Posterior cingulate gyrus (tissue), 11 donors: ENCODE results near the gene SYK.
"Not testable (repeated sequence)": the region's sequence is repeated elsewhere in the genome, so short reads cannot be mapped to it uniquely, and the experiment has no call there.

Experiments used
- DNase-seq, 10 donors: peaks; one replicate each; pipeline versions ENCODE4 v3.0.0 to v3.0.0-alpha.2; 2020 to 2021; ENCODE audit warnings: mixed read lengths in 3 of 10
- intact Hi-C: fragments of 100-400 bp; cut with DNase I; formaldehyde crosslinking; loops from one replicate; pipeline ENCODE4 v1.15.1; 2023

SYK gene

DNA sequence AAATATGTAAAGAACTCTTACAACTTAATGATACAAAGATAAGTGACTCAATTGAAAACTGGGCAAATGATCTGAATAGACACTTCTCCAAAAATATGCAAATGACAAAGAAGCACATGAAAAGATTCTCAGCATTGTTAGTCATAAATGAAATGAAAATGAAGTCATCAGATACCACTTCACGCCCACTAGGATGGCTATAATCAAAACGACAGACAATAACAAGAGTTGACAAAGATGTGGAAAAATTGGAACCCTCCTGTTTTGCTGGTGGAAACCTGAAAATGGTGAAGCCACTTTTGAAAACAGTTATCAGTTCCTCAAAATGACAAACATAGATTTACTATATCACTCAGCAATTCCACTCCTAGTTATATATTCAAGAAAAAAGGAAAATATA, 7.9 kb upstream of the SYK start:
- DNase-seq = no peak
- intact Hi-C loops = no loop called here

DNA sequence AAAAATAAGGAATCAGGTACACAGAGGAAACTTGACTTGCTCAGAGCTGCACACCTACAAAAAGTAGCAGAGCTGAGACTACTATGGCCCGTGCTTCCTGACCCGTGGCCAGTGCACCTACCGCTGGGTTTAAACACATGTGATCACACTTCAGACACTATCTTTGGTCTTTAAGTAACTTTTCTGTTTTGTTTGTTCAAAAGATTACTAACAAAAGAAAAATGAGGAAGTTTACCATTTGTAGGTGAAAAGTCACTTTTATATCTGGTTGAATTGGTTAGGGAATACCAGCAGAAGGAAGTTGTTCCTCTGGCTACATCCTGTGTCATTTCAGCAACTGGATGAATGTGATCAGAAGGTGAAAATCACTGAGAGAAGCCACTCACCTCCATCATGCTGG, 6.5 kb upstream of the SYK start:
- DNase-seq = no peak
- intact Hi-C loops = no loop called here

DNA sequence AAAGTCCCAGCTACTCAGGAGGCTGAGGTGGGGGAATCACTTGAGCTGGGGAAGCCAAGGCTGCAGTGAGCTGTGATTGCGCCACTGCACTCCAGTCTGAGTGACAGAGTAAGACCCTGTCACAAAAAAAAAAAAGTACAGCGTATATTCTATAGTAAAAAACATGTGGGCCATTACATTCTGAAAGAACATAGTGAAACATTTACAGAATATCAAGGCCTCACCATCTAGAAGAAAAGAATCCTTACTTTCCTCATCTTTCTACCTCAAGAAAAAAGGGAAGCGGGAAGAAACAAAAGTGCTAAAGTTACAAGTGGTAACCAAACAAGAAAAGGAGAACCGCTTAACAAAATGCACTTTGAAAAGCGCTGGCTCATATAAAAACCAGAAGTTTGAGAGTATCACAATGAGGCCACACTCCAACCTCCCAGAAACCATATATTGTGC, 5.7 kb upstream of the SYK start:
- intact Hi-C loops = no loop called here
- DNase-seq = no peak

DNA sequence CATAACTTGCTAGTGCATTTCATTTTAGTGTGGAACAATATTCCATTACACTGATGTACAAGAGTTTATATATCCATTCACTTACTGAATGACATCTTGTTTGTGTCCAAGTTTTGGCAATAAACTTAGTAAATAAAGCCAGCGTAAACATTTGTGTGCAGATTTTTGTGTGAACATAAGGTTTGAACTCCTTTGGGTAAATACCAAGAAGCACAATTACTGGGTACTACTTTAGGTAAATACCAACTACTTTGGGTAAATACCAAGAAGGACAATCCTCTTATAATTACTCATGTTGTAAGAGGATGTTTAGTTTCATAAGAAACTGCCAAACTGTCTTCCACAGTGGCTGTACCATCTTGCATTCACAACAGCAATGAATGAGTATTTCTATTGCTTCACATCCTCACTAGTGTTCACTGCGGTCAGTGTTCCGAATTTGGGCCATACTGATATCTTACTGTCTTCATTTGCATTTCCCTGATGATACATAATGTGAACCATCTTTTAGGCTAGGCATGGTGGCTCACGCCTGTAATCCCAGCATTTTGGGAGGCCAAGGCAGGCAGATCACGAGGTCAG, 2.3 kb upstream of the SYK start:
- no peak for DNase-seq
- intact Hi-C loops = no loop called here

DNA sequence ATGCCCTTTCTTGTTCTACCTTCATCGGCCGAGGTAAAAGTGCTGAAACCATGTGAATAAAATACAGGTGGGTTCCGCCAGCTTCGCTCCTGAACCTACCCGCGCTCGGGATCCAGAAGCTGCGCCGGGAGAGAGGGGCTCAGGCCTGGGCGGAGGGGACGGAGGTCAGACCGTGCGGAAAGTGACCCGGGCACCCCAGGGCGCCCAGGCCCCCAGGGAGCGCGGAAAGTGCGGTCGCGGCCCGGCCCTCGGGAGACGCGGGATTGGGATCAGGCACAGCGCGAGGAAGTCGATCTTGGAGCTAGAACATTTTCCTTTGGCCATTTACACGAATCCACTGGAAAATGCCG, 329 bp downstream of the SYK start:
- intact Hi-C loops = no loop called here
- peak in 2 of 10 donors; percentile 42 to 71 for DNase-seq

DNA sequence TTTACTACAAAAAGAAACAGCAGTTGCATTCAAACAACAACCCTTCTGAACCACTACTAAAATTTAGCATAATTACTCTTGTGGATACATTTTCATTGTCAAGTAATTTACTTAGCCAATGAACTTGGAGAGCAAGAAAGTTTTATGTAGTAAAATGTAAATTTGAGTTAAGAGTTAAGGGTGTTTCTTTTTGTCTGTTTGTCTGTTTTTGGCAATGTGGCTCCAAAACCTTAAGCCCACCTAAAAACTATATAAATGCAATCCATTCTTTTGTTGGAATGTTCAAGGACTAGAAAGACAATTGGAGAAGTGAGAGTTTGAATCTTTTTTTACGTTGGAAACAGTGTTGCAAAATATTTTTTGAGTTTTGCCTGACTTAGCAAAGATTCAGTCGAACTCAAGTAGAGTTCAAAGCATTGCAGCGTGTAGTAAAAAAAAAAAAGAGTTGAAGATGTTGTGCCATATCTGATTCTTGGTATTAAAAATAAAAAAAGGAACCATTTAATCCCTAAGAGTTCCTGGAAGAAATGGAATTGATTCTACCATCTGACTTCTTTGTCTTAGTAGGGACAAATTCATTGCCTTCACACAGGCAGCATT, 867 bp downstream of the SYK start:
- DNase-seq = no peak
- intact Hi-C loops = no loop called here

DNA sequence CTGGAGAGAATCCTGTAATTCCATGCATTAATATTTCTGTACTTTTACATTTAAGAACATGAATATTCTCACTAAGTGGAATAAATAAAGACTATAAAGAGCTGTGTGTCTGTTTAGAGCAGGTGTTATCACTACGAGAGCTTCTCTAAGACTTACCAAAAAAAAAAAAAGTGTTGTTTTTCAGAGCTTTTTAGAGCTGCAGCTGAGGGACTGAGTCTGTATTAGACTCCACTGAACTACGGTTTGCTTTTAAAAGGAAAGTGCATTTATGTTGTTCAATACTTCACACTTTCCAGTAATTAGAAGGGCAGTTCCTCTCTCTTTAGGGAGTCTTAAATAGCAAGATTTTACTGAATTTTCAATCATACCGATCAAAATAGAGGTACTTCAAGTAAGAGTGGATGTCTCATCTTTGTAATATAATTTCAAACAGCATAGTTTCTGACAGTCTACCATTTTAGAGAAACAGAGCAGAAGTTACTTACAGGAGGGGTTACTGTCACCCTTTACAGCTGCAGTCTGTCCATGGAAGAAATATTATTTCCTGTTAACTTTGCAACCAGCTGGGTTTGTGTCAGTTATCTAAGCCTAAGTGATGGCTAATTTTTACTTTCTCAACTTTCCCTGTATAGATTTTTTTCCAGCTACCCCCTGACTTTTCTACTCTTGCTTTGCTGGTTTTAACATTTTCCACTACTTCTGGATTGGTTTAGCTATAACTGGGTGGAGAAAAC, 2.4 kb downstream of the SYK start:
- intact Hi-C loops = no loop called here
- DNase-seq = no peak

DNA sequence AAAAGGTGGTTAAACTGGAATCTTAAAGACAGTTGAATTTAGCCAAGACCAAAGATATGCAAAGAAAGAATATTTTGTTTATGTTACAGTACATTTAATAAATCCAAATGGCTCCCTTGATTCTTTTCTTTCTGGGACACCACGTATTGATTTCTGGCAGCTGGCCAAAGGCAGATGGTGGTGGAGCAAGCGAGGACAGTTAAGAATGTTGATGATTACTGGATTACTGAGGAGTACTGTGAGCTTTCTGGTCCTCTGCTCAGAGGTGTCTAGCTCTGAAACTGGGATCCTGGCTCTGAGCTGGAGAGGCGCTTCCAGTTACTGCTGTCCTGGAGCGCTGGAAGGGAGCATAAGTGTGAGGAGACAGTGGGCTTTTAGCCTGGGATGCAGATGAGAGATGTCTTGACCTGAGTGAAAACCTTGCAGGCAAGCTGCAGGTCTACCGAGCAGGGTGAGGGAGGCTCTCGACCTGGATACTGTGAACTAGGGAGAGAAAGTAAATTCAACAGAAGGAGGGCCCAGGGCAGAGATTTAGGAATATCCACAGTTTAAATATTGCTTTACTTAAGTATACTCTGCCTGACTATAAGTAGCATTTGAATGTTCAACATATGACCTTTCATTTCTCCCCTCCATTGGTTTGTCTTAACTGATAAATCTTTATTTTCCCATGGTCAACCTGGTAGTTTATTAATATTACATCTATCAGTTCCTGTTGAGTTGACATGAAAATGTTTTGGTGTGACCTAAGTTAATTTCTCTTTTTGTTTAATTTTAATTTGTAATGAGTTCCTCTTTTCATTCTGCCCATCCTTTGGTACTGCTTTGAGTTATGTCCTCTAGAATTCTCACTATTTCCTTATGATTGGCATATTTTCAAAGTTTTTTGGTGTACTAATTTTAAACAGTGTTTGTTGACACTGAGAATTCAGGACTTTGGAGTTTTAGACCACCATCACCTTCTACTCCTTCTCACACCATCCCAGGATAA, 3.7 kb downstream of the SYK start:
- no peak for DNase-seq
- intact Hi-C loops = no loop called here

DNA sequence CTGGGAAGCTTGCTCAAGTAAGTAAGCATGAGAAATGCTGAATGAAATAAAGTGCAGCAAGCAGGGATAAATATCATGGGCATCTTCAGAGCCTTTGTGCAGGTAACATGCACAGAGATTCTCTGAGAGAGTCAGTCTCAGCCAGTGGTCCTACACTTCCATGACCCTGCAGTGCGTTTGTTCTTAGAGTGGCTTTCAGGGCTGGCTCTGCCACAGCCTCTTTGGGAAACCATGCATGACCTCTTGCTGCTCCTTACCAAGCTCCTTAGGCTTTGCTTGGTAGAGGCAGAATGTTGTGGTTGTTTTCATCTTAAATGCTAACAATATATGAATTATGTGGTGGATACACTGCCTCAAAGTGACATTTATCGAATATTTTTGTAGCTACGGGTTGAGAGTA, 5.4 kb downstream of the SYK start:
- no peak for DNase-seq
- intact Hi-C loops = no loop called here

DNA sequence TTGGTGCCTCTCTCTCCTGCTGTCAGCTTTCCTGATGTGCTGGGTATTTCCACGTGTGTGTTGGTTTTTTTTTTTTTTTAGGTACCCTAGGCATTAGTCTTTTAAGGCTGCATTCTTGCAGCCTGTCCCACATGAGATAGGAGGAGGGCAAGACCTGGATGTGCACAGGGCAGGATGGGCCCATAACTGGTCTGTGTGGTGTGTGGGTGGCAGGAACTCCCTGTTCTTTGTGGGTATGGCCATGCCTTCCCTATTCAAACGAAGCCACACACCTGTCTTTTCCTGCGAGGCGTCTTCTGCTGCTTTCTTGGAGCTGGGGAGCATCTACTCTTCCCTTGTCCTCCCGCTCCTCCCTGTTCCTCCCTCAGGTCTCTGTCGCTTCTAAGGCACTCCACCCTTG, 6.8 kb downstream of the SYK start:
- intact Hi-C loops = no loop called here
- DNase-seq = no peak

DNA sequence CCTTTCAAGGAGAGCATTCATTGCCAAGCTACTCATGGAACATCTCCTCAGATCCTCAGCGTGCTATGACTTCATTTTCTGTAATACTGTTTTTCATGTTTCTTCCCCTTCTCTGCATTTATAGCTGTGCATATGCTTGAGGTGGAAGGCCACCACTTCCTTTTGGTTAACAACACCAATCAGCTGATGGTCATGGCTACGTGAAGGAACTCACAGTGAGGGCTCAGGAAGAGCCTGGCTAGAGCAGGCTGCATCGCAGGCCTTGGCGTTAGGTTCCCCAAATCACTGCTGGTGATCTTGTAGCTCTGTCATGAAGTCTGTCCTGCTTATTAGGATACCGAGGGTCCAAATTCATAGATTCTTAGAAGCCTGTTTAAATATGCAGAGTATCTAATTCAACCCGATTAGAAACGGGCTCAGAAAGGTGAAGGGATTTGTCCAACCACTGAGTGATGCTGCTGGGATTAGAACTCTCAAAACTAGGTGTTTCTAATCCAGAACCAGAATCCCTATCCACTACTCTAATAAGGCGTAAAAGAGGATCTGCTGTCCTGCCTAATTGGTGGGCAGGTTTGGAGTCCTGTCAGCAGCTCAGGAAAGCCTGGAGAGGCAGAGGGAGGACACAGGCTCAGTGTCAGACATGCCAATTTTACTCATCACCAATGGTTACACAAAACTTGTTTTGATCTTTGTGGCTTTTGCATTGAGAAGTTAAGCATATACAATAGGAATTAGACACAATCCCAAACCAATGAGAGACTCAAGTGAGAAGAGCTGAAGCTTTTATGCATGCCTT, 7.5 kb downstream of the SYK start:
- intact Hi-C loops = no loop called here
- no peak for DNase-seq

DNA sequence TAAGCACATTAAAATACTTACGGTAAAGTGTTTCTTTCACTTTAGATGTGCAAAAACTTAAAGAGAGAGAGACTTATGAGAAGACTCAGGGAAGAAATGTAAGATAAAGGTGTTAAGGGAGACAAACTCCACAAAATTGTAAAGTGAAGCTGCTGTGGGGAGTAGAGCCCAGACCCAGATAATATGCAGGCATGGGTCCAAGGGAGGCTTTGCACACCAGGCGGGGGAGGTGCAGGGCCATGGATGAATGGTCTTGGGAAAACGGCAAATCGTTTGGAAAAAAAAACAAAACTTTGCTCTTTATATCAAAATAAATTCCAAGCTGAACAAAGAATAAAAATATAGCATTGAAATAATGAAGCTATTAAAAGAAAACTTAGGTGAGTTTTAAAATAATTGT, 9.1 kb downstream of the SYK start:
- no peak for DNase-seq
- intact Hi-C loops = no loop called here

DNA sequence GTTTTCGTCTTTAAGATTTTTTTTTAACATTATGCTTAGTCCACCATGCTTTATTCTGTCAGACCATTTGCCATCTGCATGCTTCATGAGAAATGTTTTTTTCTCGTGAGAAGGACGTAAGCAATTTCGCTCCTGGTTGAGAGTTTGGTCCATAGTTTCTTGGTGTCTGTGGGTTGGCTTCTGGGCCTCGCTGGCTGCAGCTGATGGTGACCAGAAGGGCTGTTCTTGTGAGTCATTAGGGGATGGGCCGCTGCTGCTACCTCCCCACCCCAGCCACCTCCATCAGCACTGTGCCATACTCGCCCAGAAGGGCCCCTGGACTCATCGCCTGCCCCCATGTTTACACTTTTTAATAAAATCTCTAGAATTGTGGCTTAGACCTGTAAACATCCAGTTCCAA, 11.4 kb downstream of the SYK start:
- intact Hi-C loops = no loop called here
- DNase-seq = no peak

DNA sequence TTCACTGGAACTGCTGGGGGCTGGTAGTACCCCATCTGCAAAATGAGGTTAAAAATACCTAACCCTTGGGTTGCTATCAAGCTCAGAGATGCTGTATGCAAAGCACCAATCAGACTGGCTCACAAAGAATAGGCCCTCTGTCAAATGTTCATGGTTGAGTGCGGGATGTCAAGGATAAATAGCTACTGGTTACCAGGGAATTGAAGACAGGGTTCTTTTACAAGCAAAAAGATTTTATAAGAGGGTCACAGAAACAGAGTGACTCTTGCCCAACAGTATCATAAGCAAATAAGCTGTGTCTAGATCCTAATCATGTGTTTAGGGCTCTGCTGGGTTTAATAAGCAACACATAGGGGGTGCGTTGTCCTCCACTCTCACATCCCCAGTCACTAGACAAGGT, 11.9 kb downstream of the SYK start:
- no peak for DNase-seq
- intact Hi-C loops = no loop called here

DNA sequence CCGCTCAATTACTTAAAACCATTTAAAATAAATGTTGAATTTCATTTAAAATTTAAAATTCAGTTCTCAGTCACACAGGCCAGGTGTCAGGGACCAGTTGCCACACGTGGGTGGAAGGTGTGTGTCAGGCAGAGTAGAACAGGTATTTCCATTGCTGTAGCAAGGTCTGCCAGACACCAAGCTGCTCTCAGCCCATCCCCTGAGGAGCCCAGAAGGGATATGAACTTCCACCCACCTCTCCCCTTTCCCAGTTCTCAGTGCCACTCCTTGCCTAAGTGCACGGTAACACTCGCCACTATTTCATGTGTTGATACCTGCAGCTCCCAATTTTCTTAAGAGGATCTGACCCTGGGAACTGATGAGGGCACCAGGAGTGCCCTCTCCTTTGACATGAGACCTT, 12.7 kb downstream of the SYK start:
- intact Hi-C loops = no loop called here
- DNase-seq = no peak

DNA sequence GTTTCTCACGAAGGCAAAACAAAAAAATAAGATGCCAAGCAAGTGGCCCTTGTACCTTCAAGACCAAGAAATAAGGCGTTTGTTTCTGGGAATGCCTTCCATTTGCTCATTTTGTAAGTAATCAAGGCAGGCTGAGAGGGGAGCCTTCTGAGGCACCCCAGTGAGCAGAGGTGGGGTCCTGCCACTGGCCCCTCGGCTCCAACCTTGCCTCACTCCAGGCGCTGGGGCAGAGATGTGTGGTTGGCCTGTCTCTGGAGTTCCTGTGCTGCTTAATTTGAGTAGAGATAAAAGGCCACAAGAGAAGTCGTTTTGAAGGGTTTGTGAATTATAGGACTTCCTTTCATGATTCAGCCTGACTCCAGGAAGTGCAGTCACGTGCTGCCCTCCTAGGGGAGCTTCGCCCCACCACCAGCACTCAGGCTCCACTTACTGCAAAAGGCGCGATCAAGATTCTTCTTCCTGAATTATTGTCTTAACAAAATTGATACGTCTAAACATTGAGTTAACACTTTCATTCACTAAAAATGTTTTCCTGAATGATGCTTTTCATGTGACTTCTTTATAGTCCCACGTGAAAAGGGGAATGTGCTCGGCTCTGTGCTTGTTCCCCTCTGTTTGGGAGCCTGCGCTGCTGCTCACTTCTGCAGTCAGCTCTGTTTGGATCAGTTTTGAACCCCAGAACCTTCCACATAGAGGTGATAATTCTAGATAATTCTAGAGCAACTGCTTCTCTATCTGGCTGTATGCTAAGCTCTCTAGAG, 13.7 kb downstream of the SYK start:
- intact Hi-C loops = no loop called here
- peak in 1 of 10 donors; percentile 81 for DNase-seq

DNA sequence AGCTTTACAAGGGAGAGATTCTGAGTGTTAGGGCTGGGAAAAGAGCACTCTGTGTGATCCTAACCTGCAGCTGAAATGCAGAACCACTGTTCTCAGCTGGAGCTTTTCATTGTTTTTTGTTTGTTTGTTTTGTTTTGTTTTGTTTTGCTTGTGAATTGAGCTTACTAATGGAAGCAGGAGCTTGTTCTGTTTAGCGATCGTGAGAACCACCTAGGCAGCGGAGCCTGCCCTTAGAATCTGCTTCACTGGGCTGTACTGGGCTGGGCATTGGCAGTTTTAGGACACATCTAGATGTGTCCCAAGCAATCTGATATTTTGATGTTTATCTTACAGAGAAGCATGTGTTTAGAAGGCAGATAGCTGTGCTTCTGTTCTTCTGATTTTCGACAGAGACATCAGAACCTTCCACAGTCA, 14.3 kb downstream of the SYK start:
- intact Hi-C loops = no loop called here
- no peak for DNase-seq

DNA sequence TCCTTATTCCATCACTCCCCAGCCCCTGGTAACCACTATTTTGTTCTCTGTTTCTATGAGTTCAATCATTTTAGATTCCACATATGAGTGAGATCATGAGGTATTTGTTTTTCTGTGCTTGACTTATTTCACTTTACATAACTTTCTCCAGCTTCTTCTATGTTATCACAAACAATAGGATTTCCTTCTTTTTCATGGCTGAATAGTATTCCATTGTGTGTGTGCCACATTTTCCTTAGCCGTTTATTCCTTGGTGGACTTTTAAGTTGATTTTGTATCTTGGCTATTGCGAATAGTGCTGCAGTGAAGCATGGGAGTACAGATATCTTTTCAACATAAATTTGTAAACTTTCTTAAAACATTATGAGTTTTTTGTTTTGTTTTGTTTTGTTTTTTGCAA, 15.1 kb downstream of the SYK start:
- intact Hi-C loops = no loop called here

DNA sequence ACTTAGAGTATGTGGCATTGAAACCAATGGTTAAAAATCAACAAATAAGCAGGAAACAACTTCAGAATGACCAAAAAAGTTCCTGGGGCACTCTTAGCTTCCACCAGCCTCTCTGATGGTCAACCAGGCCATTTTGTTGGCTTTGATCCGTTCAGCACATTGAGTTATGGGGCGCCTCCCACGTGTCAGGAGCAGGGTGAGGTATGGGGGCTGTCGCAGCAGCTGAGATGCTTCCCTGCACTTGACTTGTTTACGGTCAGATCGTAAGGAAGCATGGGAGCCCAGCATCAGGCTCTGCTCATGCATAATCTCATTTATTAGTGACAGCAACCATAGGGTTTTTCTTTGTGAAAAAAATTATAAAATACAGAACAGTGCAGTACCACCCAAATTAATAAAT, 16.7 kb downstream of the SYK start:
- intact Hi-C loops = no loop called here

More for the DNA sequence above, 15.1 kb downstream of the SYK start:
- no peak for DNase-seq

DNA sequence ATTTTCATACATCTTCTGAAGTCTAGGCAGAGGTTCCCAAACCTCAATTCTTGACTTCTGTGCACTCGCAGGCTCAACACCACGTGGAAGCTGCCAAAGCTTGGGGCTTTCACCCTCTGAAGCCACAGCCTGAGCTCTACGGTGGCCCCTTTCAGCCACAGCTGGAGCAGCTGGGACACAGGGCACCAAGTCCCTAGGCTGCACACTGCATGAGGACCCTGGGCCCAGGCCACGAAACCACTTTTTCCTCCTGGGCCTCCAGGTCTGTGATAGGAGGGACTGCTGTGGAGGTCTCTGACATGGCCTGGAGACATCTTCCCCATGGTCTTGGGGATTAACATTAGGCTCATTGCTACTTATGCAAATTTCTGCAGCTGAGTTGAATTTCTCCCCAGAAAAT, 18.8 kb downstream of the SYK start:
- DNase-seq, intact Hi-C loops: not testable (repeated sequence)

More for the DNA sequence above, 16.7 kb downstream of the SYK start:
- no peak for DNase-seq
